Lower leg skin (tissue), 4 donors: ENCODE data around the gene WWTR1. TPM values are rescaled to one million over a fixed set of nuclear protein-coding genes. Genes with fewer than 3 reads are reported as not detected.

Source experiments
- DNase-seq, 2 donors: peaks; one replicate each; pipeline ENCODE4 v3.0.0-alpha.2; 2019; ENCODE audit warnings: low spot score in 2 of 2
- H3K4me3 ChIP-seq: fragments of 200-600 bp; sonication (generic); 2 replicates; pipeline ENCODE4 v1.5.1; 2017; ENCODE audit warnings: mild to moderate bottlenecking, low read depth; ENCODE audit not compliant: poor library complexity, severe bottlenecking
- CTCF ChIP-seq, 3 donors: fragments of 450-650 bp; IDR thresholded peaks; one replicate each; pipeline ENCODE4 v1.5.1; 2016; ENCODE audit warnings: antibody characterized with exemption in 3 of 3, mild to moderate bottlenecking in 3 of 3, moderate library complexity in 2 of 3
- POLR2A ChIP-seq, 2 donors: fragments of 450-650 bp; IDR thresholded peaks; one replicate each; pipeline ENCODE4 v1.6.1; 2016 to 2017; ENCODE audit warnings: antibody characterized with exemption in 2 of 2, mild to moderate bottlenecking in 1 of 2, moderate library complexity in 1 of 2
- WGBS, 2 donors: methylation state at CpG; one replicate each; pipeline ENCODE4 v1.1.5; 2018; 5-methylcytosine and 5-hydroxymethylcytosine counted together
- intact Hi-C: fragments of 100-400 bp; cut with DNase I; formaldehyde crosslinking; loops from one replicate; pipeline ENCODE4 v1.15.0; 2023; ENCODE audit warnings: low total_unique reads
- total RNA-seq, 4 donors: library from RNA; depleted of rRNA; stranded (reverse); fragments of >200 nt; gene quantifications; one replicate each; pipeline ENCODE4 v1.1.0, GENCODE V29; 2016

WWTR1 gene
- total RNA-seq, 4 donors from 2014 or later = 52.4 to 78.1 (median 56.1) TPM

DNA sequence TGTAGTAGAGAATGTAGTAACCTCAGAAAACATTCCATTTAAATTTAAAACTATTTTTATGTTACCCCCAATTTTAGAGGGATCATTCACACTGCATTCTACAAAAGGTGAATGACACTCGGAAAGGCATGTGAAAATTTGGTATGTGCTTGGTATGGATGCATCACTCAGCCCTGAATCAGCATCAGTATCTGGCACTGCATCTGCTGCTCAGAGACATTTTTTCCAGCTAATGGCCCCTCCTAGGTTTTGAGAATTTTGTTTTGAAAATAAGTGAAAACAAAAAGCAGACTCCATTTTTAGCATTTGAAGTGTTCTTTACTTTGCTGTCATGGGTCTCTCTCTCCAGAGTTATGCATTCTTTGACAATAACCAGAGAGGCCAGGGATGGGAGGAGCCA, 15.6 kb upstream of the WWTR1 start:
- intact Hi-C loops = no loop called here
- WGBS, 2 donors = 95 to 100% methylated on average over 1 of the region's 1 CpG
- TF ChIP-seq CTCF (IDR thresholded peaks at IDR 0.05) (no peak), POLR2A (IDR thresholded peaks at IDR 0.05) (no peak)
- DNase-seq = no peak
- no peak overlapping the region for H3K4me3 ChIP-seq

- WGBS, 2 donors = 73 to 76% methylated on average over 10 of the region's 10 CpGs
- DNase-seq = no peak
- TF ChIP-seq POLR2A (IDR thresholded peaks at IDR 0.05) = no peak
- no peak for TF ChIP-seq CTCF (IDR thresholded peaks at IDR 0.05)
- intact Hi-C loops = no loop called here
- no peak overlapping the region for H3K4me3 ChIP-seq
Measured at GRCh38 chr3:149670742-149671492, 13.1 kb upstream of the WWTR1 start.

DNA sequence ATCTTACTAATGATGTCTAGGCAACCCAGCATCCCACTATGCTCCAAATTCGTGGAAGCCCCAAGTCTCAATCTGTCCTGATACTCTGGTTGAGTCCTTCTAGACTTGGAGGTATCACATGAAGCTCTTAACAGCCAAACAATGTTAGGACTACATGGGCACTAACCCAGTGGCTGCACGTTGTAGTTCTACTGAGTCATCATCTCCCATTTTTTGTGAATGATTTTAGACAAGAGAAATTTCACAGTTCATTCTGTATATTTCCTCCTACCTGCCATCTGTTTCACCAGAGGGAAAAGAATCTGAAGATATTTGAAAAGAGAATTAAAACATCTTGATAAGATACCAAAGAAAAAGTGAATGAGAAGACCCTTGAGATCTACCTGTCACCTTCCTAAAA, 9.8 kb upstream of the WWTR1 start:
- TF ChIP-seq POLR2A (IDR thresholded peaks at IDR 0.05) (no peak), CTCF (IDR thresholded peaks at IDR 0.05) (no peak)
- intact Hi-C loops = no loop called here
- H3K4me3 ChIP-seq = no peak overlapping the region
- WGBS, 2 donors = 63 to 67% methylated on average over 2 of the region's 2 CpGs
- DNase-seq = no peak

DNA sequence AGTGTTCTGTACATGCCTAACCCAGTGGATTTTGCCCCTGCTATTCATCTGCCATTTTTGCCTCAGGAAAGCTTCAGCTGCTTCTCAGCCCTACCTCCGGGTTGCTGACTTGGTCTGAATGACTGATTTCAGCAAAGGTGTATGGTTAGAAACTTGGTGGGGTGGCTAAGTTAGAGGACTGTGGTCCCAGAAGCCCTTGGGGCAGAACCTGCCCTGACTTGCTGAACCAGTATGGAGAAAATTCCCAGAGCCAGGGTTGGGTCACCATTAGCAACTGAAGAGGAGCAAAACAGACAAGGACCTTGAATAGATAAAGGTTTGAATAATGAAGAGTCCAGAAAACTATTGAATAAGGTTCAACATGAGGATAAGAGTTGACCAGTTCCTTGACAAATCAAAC, 6.1 kb upstream of the WWTR1 start:
- H3K4me3 ChIP-seq = no peak overlapping the region
- 73 to 83% methylated on average over 1 of the region's 1 CpG for WGBS, 2 donors
- intact Hi-C loops = no loop called here
- no peak for TF ChIP-seq CTCF (IDR thresholded peaks at IDR 0.05)
- no peak for TF ChIP-seq POLR2A (IDR thresholded peaks at IDR 0.05)
- DNase-seq = no peak

DNA sequence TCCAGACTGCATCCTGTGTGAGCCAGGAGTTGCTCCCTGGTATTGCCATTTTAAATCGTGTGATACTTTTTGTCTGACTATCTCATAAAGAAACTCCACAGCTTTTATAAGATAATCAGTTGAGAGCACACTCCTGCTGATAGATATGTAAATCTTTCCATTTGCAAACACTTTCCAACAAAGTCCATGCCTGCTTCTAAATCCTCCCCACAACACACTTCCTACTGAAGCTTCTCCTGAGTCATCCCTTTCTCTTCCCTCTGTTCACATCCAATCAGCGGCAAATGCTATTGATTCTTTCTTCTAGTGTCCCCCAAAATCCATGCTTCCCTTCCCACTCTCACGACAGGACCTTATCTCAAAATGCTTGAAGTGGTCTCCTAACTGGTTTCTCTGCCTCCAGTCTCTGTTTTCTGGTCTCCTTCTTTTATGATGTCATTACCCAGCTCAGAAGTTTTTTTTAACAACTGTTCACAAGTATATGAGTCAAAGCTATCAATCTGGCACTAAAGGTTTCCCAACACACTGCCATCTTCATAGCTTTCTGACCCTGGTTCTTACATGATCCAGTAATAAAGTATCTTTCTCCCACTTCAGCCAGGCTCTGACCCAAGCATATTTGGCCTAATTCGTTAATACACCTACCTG, 4.5 kb upstream of the WWTR1 start:
- H3K4me3 ChIP-seq = no peak overlapping the region
- TF ChIP-seq POLR2A (IDR thresholded peaks at IDR 0.05) = no peak
- DNase-seq = no peak
- WGBS, 2 donors = 85 to 87% methylated on average over 4 of the region's 4 CpGs
- intact Hi-C loops = no loop called here

DNA sequence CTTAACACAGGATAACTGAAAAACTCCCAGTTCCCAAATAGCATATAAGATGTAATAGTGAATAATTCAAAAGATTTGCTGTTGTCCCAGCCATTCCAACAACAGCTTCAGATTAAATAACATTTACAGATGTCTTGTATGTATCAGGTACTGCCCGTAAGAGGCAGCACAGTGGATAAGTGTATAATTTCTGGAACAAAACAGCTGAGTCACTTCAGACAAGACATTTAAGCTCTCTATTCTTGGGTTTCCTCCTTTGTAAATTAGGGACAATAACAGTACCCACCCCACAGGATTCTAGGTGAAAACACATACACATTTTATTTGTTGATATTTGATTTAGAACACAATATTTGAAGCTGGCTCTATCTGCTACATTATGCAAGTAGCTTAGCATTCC, 2.6 kb upstream of the WWTR1 start:
- 89 to 90% methylated on average over 1 of the region's 1 CpG for WGBS, 2 donors
- intact Hi-C loops = no loop called here

More for the DNA sequence above, 2.6 kb upstream of the WWTR1 start:
- DNase-seq = no peak
- no peak overlapping the region for H3K4me3 ChIP-seq
- no peak for TF ChIP-seq CTCF (IDR thresholded peaks at IDR 0.05)
- no peak for TF ChIP-seq POLR2A (IDR thresholded peaks at IDR 0.05)
